Measurements from ENCODE around the gene MARCHF6. TPM values are rescaled to one million over a fixed set of nuclear protein-coding genes. Genes with fewer than 3 reads are reported as not detected.

MARCHF6 gene
- total and polyA plus RNA-seq, 2 experiments from 2014 or later = 70.9 to 91.1 TPM

DNA sequence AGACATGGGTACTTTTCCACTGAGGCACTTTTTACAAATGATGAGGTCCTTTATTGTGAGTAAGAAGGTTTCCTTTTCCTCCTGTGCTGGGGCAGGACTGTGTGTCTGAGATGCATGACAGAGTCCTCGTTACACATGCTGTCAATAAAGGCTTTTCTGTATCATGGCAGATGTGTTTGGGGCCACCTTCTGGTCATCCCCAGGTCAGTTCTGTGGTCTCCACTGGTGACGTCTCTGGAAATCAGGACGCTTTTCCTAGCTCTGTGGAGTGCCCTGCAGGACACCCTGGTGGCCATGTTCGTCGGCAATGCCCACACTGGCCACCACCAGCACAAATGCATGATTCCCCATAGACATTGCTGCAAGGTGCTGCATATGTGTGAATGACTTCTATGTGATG lies 48.6 kb upstream of the MARCHF6 start:
- Histone ChIP-seq H3K4me3 (no peak overlapping the region), H4K20me1 (ENCODE audit: insufficient read depth, poor library complexity, severe bottlenecking) (no peaks in the 10 kb centered on the region), H3K27ac (no peak overlapping the region), H2AFZ (no peak overlapping the region), H3K9me3 (ENCODE audit: low read depth) (no peaks in the 10 kb centered on the region), H3K27me3 (no peaks in the 10 kb centered on the region), H3K36me3 (replicated peaks; ENCODE audit: insufficient read depth, low read depth) (no peaks in the 10 kb centered on the region), H3K4me1 (ENCODE audit: insufficient read depth) (peaks cover 33% of the 10 kb centered on the region), H3K4me2 (no peak overlapping the region), H3K9me2 (replicated peaks; ENCODE audit: insufficient read depth) (no peaks in the 10 kb centered on the region), H3K79me2 (peaks cover 46% of the 10 kb centered on the region)
- no peak for DNase-seq (ENCODE audit: low spot score)
- TF ChIP-seq EZH2 (IDR thresholded peaks at IDR 0.05; ENCODE audit: borderline replicate concordance) (no peak), EZH2phosphoT487 (IDR thresholded peaks at IDR 0.05; ENCODE audit: low read depth, severe bottlenecking, unreplicated experiment) (no peak)
- TF ChIP-seq, protein P1, sequence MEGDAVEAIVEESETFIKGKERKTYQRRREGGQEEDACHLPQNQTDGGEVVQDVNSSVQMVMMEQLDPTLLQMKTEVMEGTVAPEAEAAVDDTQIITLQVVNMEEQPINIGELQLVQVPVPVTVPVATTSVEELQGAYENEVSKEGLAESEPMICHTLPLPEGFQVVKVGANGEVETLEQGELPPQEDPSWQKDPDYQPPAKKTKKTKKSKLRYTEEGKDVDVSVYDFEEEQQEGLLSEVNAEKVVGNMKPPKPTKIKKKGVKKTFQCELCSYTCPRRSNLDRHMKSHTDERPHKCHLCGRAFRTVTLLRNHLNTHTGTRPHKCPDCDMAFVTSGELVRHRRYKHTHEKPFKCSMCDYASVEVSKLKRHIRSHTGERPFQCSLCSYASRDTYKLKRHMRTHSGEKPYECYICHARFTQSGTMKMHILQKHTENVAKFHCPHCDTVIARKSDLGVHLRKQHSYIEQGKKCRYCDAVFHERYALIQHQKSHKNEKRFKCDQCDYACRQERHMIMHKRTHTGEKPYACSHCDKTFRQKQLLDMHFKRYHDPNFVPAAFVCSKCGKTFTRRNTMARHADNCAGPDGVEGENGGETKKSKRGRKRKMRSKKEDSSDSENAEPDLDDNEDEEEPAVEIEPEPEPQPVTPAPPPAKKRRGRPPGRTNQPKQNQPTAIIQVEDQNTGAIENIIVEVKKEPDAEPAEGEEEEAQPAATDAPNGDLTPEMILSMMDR (IDR thresholded peaks at IDR 0.05; ENCODE audit: poor library complexity) = no peak
- WGBS (ENCODE audit: low lambda C conversion rate, missing lambda C conversion rate) = 96% methylated on average over 5 of the region's 5 CpGs

DNA sequence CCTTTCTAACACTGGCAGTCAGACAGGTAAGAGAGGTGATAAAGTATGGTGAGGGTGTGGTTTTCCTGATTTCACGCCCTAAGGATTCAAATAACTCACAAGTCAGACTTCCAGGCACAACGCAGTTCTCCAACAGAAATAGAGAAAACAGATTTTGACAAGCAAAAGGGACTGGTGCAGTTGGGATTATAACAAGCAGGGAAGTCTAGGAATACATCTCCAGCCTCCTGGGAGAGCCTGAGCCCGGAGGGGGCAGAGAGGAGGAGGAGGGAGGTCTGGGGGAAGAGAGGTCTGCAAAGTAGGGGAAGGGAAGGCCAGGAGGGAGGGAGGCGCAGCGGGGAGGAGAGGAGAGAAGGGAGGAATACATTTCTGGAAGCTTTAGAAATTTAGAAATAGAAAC lies 47.4 kb upstream of the MARCHF6 start:
- Histone ChIP-seq H3K9me3 (ENCODE audit: low read depth) (no peaks in the 10 kb centered on the region), H3K9me2 (replicated peaks; ENCODE audit: insufficient read depth) (no peaks in the 10 kb centered on the region), H3K27ac (peak overlapping the region; percentile 93), H3K27me3 (no peaks in the 10 kb centered on the region), H3K36me3 (replicated peaks; ENCODE audit: insufficient read depth, low read depth) (no peaks in the 10 kb centered on the region), H3K4me2 (peak overlapping the region; percentile 79), H3K4me1 (ENCODE audit: insufficient read depth) (peaks cover 33% of the 10 kb centered on the region), H3K4me3 (no peak overlapping the region), H2AFZ (no peak overlapping the region), H3K79me2 (peaks cover 39% of the 10 kb centered on the region), H4K20me1 (ENCODE audit: insufficient read depth, poor library complexity, severe bottlenecking) (no peaks in the 10 kb centered on the region)
- WGBS (ENCODE audit: low lambda C conversion rate, missing lambda C conversion rate) = 69% methylated on average over 4 of the region's 5 CpGs
- TF ChIP-seq EZH2 (IDR thresholded peaks at IDR 0.05; ENCODE audit: borderline replicate concordance) (no peak), EZH2phosphoT487 (IDR thresholded peaks at IDR 0.05; ENCODE audit: low read depth, severe bottlenecking, unreplicated experiment) (no peak)
- TF ChIP-seq, protein P1 (IDR thresholded peaks at IDR 0.05; ENCODE audit: poor library complexity) = no peak
- DNase-seq (ENCODE audit: low spot score) = no peak

DNA sequence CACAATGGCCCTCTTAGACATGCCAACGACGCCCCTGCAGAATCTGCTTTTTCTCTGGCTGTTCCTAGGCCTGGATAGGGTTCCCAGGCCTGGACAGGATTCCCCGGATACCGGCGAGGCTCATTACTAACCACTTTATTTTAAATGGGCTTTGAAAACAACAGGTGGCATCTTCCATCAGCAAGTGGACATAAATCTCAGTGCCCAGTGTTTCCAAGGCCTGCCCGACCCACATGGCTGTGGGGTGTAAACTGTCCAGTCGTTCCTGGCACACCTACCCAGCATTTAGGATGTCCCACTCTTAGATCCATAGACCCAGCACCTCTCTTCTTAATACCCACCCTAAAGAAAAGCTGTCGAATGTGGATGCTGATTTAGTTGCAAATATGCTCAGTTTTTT lies 46.7 kb upstream of the MARCHF6 start:
- Histone ChIP-seq H3K9me3 (ENCODE audit: low read depth) (no peaks in the 10 kb centered on the region), H3K27ac (peak overlapping the region; percentile 93), H3K36me3 (replicated peaks; ENCODE audit: insufficient read depth, low read depth) (no peaks in the 10 kb centered on the region), H3K4me1 (ENCODE audit: insufficient read depth) (peaks cover 33% of the 10 kb centered on the region), H3K79me2 (peaks cover 39% of the 10 kb centered on the region), H2AFZ (peak overlapping the region; percentile 97), H4K20me1 (ENCODE audit: insufficient read depth, poor library complexity, severe bottlenecking) (no peaks in the 10 kb centered on the region), H3K9me2 (replicated peaks; ENCODE audit: insufficient read depth) (no peaks in the 10 kb centered on the region), H3K4me3 (peak overlapping the region; percentile 84), H3K27me3 (no peaks in the 10 kb centered on the region), H3K4me2 (peak overlapping the region; percentile 79)
- TF ChIP-seq EZH2 (IDR thresholded peaks at IDR 0.05; ENCODE audit: borderline replicate concordance) = no peak
- TF ChIP-seq EZH2phosphoT487 (IDR thresholded peaks at IDR 0.05; ENCODE audit: low read depth, severe bottlenecking, unreplicated experiment) = no peak
- TF ChIP-seq, protein P1 (IDR thresholded peaks at IDR 0.05; ENCODE audit: poor library complexity) = no peak
- WGBS (ENCODE audit: low lambda C conversion rate, missing lambda C conversion rate) = 54% methylated on average over 8 of the region's 8 CpGs
- no peak for DNase-seq (ENCODE audit: low spot score)

All from hepatocyte (in vitro differentiated cells).